ENCODE measurements around the gene DUSP2.

- no peak for TF ChIP-seq CTCF (IDR thresholded peaks at IDR 0.05)
- TF ChIP-seq POLR2A (IDR thresholded peaks at IDR 0.05) = no peak
Observed at GRCh38 chr2:96163415-96163767, 18.2 kb upstream of the DUSP2 start.
